H9 (cell line): Measurements from ENCODE around the gene WDR54. TPM values are rescaled to one million over a fixed set of nuclear protein-coding genes. Genes with fewer than 3 reads are reported as not detected.

Experiments
- DNase-seq: peaks from one replicate; pipeline ENCODE4 v3.0.0-alpha.2; 2017
- H2AFZ ChIP-seq: one replicate; pipeline ENCODE4 v1.6.1; 2013; ENCODE audit warnings: mild to moderate bottlenecking, low read length, control low read depth, moderate library complexity
- H2AK5ac ChIP-seq: 2 replicates; pipeline ENCODE4 v1.6.1; 2013; ENCODE audit warnings: low read length, control low read depth, mixed read lengths; ENCODE audit not compliant: insufficient read length
- H2BK120ac ChIP-seq: one replicate; pipeline ENCODE4 v1.6.1; 2013; ENCODE audit warnings: low read depth, mild to moderate bottlenecking, low read length, control low read depth, inconsistent platforms; ENCODE audit not compliant: poor library complexity, severe bottlenecking
- H2BK12ac ChIP-seq: 2 replicates; pipeline ENCODE4 v1.6.1; 2013; ENCODE audit warnings: low read length, control low read depth, mixed read lengths, low read depth; ENCODE audit not compliant: insufficient read length
- H2BK15ac ChIP-seq: 2 replicates; pipeline ENCODE4 v1.6.1; 2013; ENCODE audit warnings: low read depth, low read length, control low read depth
- H2BK20ac ChIP-seq: one replicate; pipeline ENCODE4 v1.6.1; 2013; ENCODE audit warnings: low read depth, mild to moderate bottlenecking, low read length, control low read depth, inconsistent platforms; ENCODE audit not compliant: poor library complexity, severe bottlenecking
- H2BK5ac ChIP-seq: 2 replicates; pipeline ENCODE4 v1.6.1; 2013; ENCODE audit warnings: low read length, control low read depth, mixed read lengths; ENCODE audit not compliant: insufficient read length
- H3K14ac ChIP-seq: 2 replicates; pipeline ENCODE4 v1.6.1; 2013; ENCODE audit warnings: low read length, control low read depth; ENCODE audit not compliant: insufficient read depth
- H3K18ac ChIP-seq: 2 replicates; pipeline ENCODE4 v1.6.1; 2013; ENCODE audit warnings: low read depth, mild to moderate bottlenecking, mixed read lengths, low read length, control low read depth; ENCODE audit not compliant: insufficient read length
- H3K23ac ChIP-seq: 2 replicates; pipeline ENCODE4 v1.6.1; 2013; ENCODE audit warnings: low read length, control low read depth, mixed read lengths, low read depth; ENCODE audit not compliant: insufficient read length
- H3K23me2 ChIP-seq: 2 replicates; pipeline ENCODE4 v1.6.1; 2013; ENCODE audit warnings: low read depth, mild to moderate bottlenecking, mixed read lengths, low read length, control low read depth; ENCODE audit not compliant: insufficient read length, poor library complexity, severe bottlenecking
- H3K27ac ChIP-seq: 2 replicates; pipeline ENCODE4 v1.5.1; 2013; ENCODE audit warnings: low read length, control low read depth, mixed read lengths, low read depth; ENCODE audit not compliant: insufficient read length
- H3K27me3 ChIP-seq: 2 replicates; pipeline ENCODE4 v1.6.1; 2013; ENCODE audit warnings: low read length, control low read depth, inconsistent platforms; ENCODE audit not compliant: insufficient read depth
- H3K4ac ChIP-seq: 2 replicates; pipeline ENCODE4 v1.6.1; 2013; ENCODE audit warnings: low read depth, mild to moderate bottlenecking, control low read depth, inconsistent platforms, low read length, moderate library complexity
- H3K4me1 ChIP-seq: 2 replicates; pipeline ENCODE4 v1.6.1; 2013; ENCODE audit warnings: low read length, control low read depth, inconsistent platforms; ENCODE audit not compliant: insufficient read depth
- H3K4me2 ChIP-seq: 2 replicates; pipeline ENCODE4 v1.6.1; 2013; ENCODE audit warnings: low read length, control low read depth, mixed read lengths; ENCODE audit not compliant: insufficient read length, insufficient read depth
- H3K56ac ChIP-seq: 2 replicates; pipeline ENCODE4 v1.6.1; 2013; ENCODE audit warnings: low read depth, mild to moderate bottlenecking, mixed read lengths, low read length, control low read depth; ENCODE audit not compliant: insufficient read length
- H3K79me1 ChIP-seq: 2 replicates; pipeline ENCODE4 v1.6.1; 2013; ENCODE audit warnings: low read depth, mild to moderate bottlenecking, moderate library complexity, low read length, control low read depth, inconsistent platforms; ENCODE audit not compliant: insufficient read depth, poor library complexity, severe bottlenecking
- H3K79me2 ChIP-seq: 2 replicates; pipeline ENCODE4 v1.6.1; 2013; ENCODE audit warnings: low read length, control low read depth, inconsistent platforms; ENCODE audit not compliant: insufficient read depth
- H3K9ac ChIP-seq: 2 replicates; pipeline ENCODE4 v1.6.1; 2013; ENCODE audit warnings: low read length, control low read depth, mixed read lengths; ENCODE audit not compliant: insufficient read length; ENCODE audit errors: extremely low read depth
- H3K9me3 ChIP-seq: one replicate; pipeline ENCODE4 v1.6.1; 2013; ENCODE audit warnings: low read depth, low read length, inconsistent platforms; ENCODE audit not compliant: control insufficient read depth
- H3T11ph ChIP-seq: one replicate; pipeline ENCODE4 v1.6.1; 2013; ENCODE audit warnings: mild to moderate bottlenecking, low read length, control low read depth, inconsistent platforms
- H4K20me1 ChIP-seq: one replicate; pipeline ENCODE4 v1.6.1; 2013; ENCODE audit not compliant: control insufficient read depth, insufficient read length, insufficient read depth
- H4K5ac ChIP-seq: 2 replicates; pipeline ENCODE4 v1.6.1; 2013; ENCODE audit warnings: low read depth, mild to moderate bottlenecking, mixed read lengths, low read length, control low read depth; ENCODE audit not compliant: insufficient read length
- H4K8ac ChIP-seq: replicated peaks from 2 replicates; pipeline ENCODE4 v1.6.1; 2013; ENCODE audit warnings: low read length, control low read depth, mixed read lengths, low read depth; ENCODE audit not compliant: insufficient read length
- H4K91ac ChIP-seq: 2 replicates; pipeline ENCODE4 v1.6.1; 2013; ENCODE audit warnings: low read depth, mild to moderate bottlenecking, moderate library complexity, mixed read lengths, low read length, control low read depth; ENCODE audit not compliant: insufficient read length
- H3K27ac Mint-ChIP-seq, 3 experiments: 2 replicates in 2 of 3; 3 replicates in 1 of 3; pipeline ENCODE4 v1.8.0; 2020 to 2021; ENCODE audit warnings: mixed read lengths in 3 of 3, mild to moderate bottlenecking in 1 of 3, moderate library complexity in 1 of 3
- H3K27me3 Mint-ChIP-seq: 2 replicates; pipeline ENCODE4 v1.8.0; 2021; ENCODE audit warnings: low read depth, mild to moderate bottlenecking, moderate library complexity, mixed read lengths
- H3K36me3 Mint-ChIP-seq, 3 experiments: 2 replicates in 2 of 3; 3 replicates in 1 of 3; pipeline ENCODE4 v1.8.0; 2020 to 2021; ENCODE audit warnings: low read depth in 3 of 3, mixed read lengths in 3 of 3; ENCODE audit not compliant: insufficient read depth in 1 of 3
- H3K4me1 Mint-ChIP-seq, 2 experiments: 2 replicates each; pipeline ENCODE4 v1.8.0; 2020; ENCODE audit warnings: mixed read lengths in 2 of 2
- H3K4me3 Mint-ChIP-seq, 2 experiments: 2 replicates in 1 of 2; 3 replicates in 1 of 2; pipeline ENCODE4 v1.8.0; 2020 to 2021; ENCODE audit warnings: mild to moderate bottlenecking in 2 of 2, mixed read lengths in 2 of 2, moderate library complexity in 1 of 2
- H3K9me3 Mint-ChIP-seq, 2 experiments: 2 replicates in 1 of 2; 3 replicates in 1 of 2; pipeline ENCODE4 v1.8.0; 2020; ENCODE audit warnings: mild to moderate bottlenecking in 2 of 2, mixed read lengths in 2 of 2, moderate library complexity in 1 of 2
- CTCF ChIP-seq: fragments of 200-600 bp; sonication (generic); conservative IDR thresholded peaks from 3 replicates; pipeline ENCODE4 v1.8.0; 2021; ENCODE audit warnings: antibody characterized with exemption, mild to moderate bottlenecking
- WGBS: extraction: QIAGEN DNeasy Blood & Tissue Kit; methylation state at CpG from one replicate; pipeline ENCODE4 v1.1.7; 2013; ENCODE audit warnings: missing lambda C conversion rate, low lambda C conversion rate, mixed read lengths; ENCODE audit not compliant: insufficient read length; ENCODE audit errors: extremely low coverage; 5-methylcytosine and 5-hydroxymethylcytosine counted together
- total RNA-seq: library from RNA; stranded (reverse); gene quantifications from 2 replicates; pipeline ENCODE4 v1.2.1, GENCODE V29; 2021

The WDR54 gene
- total RNA-seq, 1 experiment from 2014 or later: 66.4 TPM

- Histone ChIP-seq H3K79me1 (peaks cover 7% of the 10 kb centered on the region), H3K27me3 (no peaks in the 10 kb centered on the region), H2AFZ (no peak overlapping the region), H3K4me2 (peak overlapping the region; percentile 80), H2BK5ac (no peak overlapping the region), H3K18ac (peak overlapping the region; percentile 78), H3K56ac (no peak overlapping the region), H2BK120ac (no peak overlapping the region), H4K91ac (no peak overlapping the region), H2BK15ac (no peak overlapping the region), H4K20me1 (no peaks in the 10 kb centered on the region), H3K9ac (peak overlapping the region; percentile 63), H4K8ac (no peak overlapping the region), H2BK12ac (no peak overlapping the region), H3K9me3 (no peaks in the 10 kb centered on the region), H2BK20ac (no peak overlapping the region), H3K4me1 (peaks cover 3% of the 10 kb centered on the region; the same call in 1 of the 2 replicates), H3K14ac (peak overlapping the region; percentile 85; the same call in 1 of the 2 replicates), H3K79me2 (peaks cover 18% of the 10 kb centered on the region; the same call in 1 of the 2 replicates), H3K27ac (peak overlapping the region; percentile 48), H3K23ac (no peak overlapping the region), H4K5ac (no peak overlapping the region), H3T11ph (no peak overlapping the region), H2AK5ac (no peak overlapping the region), H3K23me2 (peaks cover 11% of the 10 kb centered on the region), H3K4ac (no peak overlapping the region)
- Mint-ChIP-seq H3K27me3 (peaks cover 20% of the 10 kb centered on the region), H3K36me3 (peaks cover 4 to 18% (median 15%) of the 10 kb centered on the region in 3 experiments), H3K4me1 (peaks cover 31 to 38% of the 10 kb centered on the region in 2 experiments), H3K9me3 (no peaks in the 10 kb centered on the region; a peak in 1 of 5 replicates), H3K27ac (peak overlapping the region; percentile 98 to 99 (median 99)), H3K4me3 (peak overlapping the region; percentile 95 to 99)
- TF ChIP-seq CTCF: no peak
- DNase-seq: no peak
- WGBS: no CpG with 5 or more reads among the region's 33 CpGs
Observed at GRCh38 chr2:74441170-74441689, 19.7 kb downstream of the WDR54 start.
